Neutrophil (primary cell): Measurements from ENCODE around the gene ALDH9A1.

Experiments used
- H3K27ac ChIP-seq: fragments of 200-600 bp; sonication (generic); 2 replicates; pipeline ENCODE4 v1.5.1; 2016; ENCODE audit warnings: mild to moderate bottlenecking, moderate library complexity
- H3K27me3 ChIP-seq: fragments of 200-600 bp; sonication (generic); 2 replicates; pipeline ENCODE4 v1.6.0; 2016; ENCODE audit warnings: mild to moderate bottlenecking
- H3K36me3 ChIP-seq: fragments of 200-600 bp; sonication (generic); 2 replicates; pipeline ENCODE4 v1.5.1; 2017
- H3K4me1 ChIP-seq, 2 experiments: fragments of 200-600 bp in 1 of 2; sonication (generic) in 1 of 2; 1 replicate in 1 of 2; 2 replicates in 1 of 2; pipeline versions ENCODE4 v1.5.1 to v1.6.1; 2013 to 2016; ENCODE audit warnings: low read depth in 1 of 2, low read length in 1 of 2, mild to moderate bottlenecking in 1 of 2, moderate library complexity in 1 of 2; ENCODE audit not compliant: control insufficient read depth in 1 of 2, insufficient read depth in 1 of 2
- H3K4me3 ChIP-seq, 2 experiments: fragments of 200-600 bp in 1 of 2; sonication (generic) in 1 of 2; 1 replicate in 1 of 2; 2 replicates in 1 of 2; pipeline ENCODE4 v1.5.1; 2013 to 2016; ENCODE audit warnings: low read depth in 1 of 2, low read length in 1 of 2, mild to moderate bottlenecking in 1 of 2, moderate library complexity in 1 of 2
- H3K9me3 ChIP-seq: fragments of 200-600 bp; sonication (generic); 2 replicates; pipeline ENCODE4 v1.5.1; 2016
- TF ChIP-seq, protein P1 (sequence below): fragments of 200-600 bp; sonication (generic); IDR thresholded peaks from 2 replicates; pipeline ENCODE4 v1.5.1; 2016; ENCODE audit warnings: antibody characterized with exemption

ALDH9A1 gene

DNA sequence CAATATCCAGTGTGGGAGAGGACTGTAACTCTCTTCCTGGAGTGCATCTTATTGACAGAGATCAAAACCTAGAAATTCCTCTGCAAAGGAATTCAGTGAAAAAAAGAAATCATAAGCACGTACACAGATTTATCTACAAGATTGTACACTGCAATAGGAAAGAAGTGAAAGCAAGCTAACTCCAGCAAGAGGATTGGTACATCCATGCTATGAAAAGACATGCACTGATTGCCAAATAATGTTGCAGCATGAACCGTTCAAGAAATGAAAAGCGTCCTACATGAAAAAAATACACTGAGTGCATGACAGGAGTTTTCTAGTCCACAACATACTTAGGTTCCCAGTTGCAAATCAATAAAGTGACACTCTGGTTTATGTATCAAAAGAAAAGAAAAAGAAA, 69.2 kb downstream of the ALDH9A1 start:
- Histone ChIP-seq H3K27ac (no peak overlapping the region), H3K4me1 (peaks cover 27 to 33% of the 10 kb centered on the region in 2 experiments), H3K36me3 (no peaks in the 10 kb centered on the region), H3K9me3 (no peaks in the 10 kb centered on the region), H3K4me3 (no peak overlapping the region), H3K27me3 (peaks cover 15% of the 10 kb centered on the region)
- TF ChIP-seq, protein P1, sequence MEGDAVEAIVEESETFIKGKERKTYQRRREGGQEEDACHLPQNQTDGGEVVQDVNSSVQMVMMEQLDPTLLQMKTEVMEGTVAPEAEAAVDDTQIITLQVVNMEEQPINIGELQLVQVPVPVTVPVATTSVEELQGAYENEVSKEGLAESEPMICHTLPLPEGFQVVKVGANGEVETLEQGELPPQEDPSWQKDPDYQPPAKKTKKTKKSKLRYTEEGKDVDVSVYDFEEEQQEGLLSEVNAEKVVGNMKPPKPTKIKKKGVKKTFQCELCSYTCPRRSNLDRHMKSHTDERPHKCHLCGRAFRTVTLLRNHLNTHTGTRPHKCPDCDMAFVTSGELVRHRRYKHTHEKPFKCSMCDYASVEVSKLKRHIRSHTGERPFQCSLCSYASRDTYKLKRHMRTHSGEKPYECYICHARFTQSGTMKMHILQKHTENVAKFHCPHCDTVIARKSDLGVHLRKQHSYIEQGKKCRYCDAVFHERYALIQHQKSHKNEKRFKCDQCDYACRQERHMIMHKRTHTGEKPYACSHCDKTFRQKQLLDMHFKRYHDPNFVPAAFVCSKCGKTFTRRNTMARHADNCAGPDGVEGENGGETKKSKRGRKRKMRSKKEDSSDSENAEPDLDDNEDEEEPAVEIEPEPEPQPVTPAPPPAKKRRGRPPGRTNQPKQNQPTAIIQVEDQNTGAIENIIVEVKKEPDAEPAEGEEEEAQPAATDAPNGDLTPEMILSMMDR, result no peak

GRCh38 chr1:165628147-165628822, 70.1 kb downstream of the ALDH9A1 start:
- H3K36me3 ChIP-seq, result no peaks in the 10 kb centered on the region
- no peak overlapping the region for H3K4me3 ChIP-seq
- no peak overlapping the region for H3K27ac ChIP-seq
- H3K9me3 ChIP-seq, result no peaks in the 10 kb centered on the region
- peaks cover 15% of the 10 kb centered on the region for H3K27me3 ChIP-seq
- TF ChIP-seq, protein P1, result no peak
- H3K4me1 ChIP-seq, result peaks cover 27 to 33% of the 10 kb centered on the region in 2 experiments

DNA sequence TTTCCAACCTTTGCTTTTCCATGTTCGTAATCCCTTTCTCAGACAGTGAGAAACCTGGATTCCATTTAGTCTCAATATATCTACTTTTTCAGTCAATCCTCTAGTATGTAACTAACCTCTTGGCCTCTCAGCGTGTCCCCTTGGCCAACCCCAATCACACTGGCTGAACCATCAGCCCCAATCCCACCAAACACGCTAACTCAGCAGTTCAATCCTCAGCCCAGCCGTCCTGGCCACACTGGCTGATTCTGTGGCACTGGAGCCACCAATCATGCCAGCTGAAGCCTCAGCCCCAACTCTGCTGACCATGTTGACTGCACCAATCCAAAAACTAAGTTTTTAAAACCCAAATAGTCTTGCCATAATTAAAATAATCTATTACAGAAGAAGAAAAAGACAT, 73.9 kb downstream of the ALDH9A1 start:
- Histone ChIP-seq H3K4me3 (no peak overlapping the region), H3K27ac (no peak overlapping the region)

DNA sequence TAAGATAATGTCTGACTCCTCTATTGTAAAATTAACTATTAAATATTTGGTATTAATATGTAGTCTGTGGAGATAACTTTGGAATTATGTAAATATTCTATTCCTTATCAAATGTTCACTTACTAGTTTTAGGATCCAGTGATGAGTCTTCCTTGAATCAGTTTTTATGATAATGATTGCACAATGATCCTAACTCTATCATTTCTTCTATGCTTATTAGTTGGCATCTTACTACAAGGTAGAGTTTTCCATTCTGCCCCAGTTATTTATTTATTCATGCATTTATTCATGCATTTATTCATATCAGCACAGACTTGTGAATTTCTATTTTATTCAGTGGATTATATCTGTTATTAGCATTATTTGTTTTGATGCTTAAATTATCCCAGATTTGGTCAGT, 74.7 kb downstream of the ALDH9A1 start:
- peaks cover 16% of the 10 kb centered on the region for H3K27me3 ChIP-seq
- no peaks in the 10 kb centered on the region for H3K36me3 ChIP-seq
- no peaks in the 10 kb centered on the region for H3K9me3 ChIP-seq
- TF ChIP-seq, protein P1, result no peak
- H3K27ac ChIP-seq, result no peak overlapping the region
- no peak overlapping the region for H3K4me3 ChIP-seq
- no peaks in the 10 kb centered on the region for H3K4me1 ChIP-seq

More for the DNA sequence above, 73.9 kb downstream of the ALDH9A1 start:
- no peaks in the 10 kb centered on the region for H3K36me3 ChIP-seq
- TF ChIP-seq, protein P1, result no peak
- H3K27me3 ChIP-seq, result peaks cover 16% of the 10 kb centered on the region
- H3K4me1 ChIP-seq, result peaks cover 0 to 6% of the 10 kb centered on the region in 2 experiments
- H3K9me3 ChIP-seq, result no peaks in the 10 kb centered on the region

DNA sequence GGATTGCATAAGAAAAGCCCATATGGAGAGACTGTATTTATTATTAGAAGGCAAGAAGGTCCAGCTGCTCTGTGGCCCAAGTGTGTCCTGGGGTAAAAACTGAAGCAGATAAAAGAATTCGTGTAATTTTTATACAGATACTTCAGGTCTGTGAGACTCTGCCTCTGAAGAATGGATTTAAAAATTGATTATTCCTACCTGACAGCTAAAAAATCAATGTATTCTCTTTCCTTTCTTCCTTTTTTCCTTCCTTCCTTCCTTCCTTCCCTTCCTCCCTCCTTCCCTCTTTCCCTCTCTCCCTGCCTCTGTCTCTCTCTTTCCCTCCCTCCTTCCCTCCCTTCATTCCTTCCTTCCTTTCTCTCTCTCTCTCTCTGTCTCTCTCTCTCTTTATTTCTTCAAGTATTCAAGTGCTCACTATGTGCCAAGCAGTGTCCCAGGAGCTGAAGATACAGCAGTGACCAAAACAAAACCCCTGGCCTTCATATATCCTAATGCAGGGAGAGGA, 78.7 kb downstream of the ALDH9A1 start:
- Histone ChIP-seq H3K4me3 (no peak overlapping the region), H3K4me1 (no peaks in the 10 kb centered on the region)

More for the DNA sequence above, 78.7 kb downstream of the ALDH9A1 start:
- no peaks in the 10 kb centered on the region for H3K9me3 ChIP-seq
- H3K27me3 ChIP-seq, result peaks cover 43% of the 10 kb centered on the region
- TF ChIP-seq, protein P1, result no peak
- no peaks in the 10 kb centered on the region for H3K36me3 ChIP-seq
- H3K27ac ChIP-seq, result no peak overlapping the region
